ENCODE results near the gene EDC3.
A peak's percentile ranks its signal among the peaks of the same experiment; 100 is the strongest.

EDC3 gene

GRCh38 chr15:74613953-74614743 lies 81.7 kb downstream of the EDC3 start:
- TF ChIP-seq CTCF (conservative IDR thresholded peaks at IDR 0.05; ENCODE audit: control insufficient read depth, insufficient read depth, low read depth, low read length): no peak
- peak overlapping the region; percentile 94 for H3K4me3 ChIP-seq (ENCODE audit: control insufficient read depth, low read depth, low read length)
- no peak for DNase-seq (ENCODE audit: low read depth)

- no peak for TF ChIP-seq CTCF (conservative IDR thresholded peaks at IDR 0.05; ENCODE audit: control insufficient read depth, insufficient read depth, low read depth, low read length)
- DNase-seq (ENCODE audit: low read depth): no peak
- H3K4me3 ChIP-seq (ENCODE audit: control insufficient read depth, low read depth, low read length): no peak overlapping the region
These were observed 82.5 kb downstream of the EDC3 start for GRCh38 chr15:74613089-74613952.

GRCh38 chr15:74612677-74613076 lies 83.1 kb downstream of the EDC3 start:
- DNase-seq (ENCODE audit: low read depth): no peak

GRCh38 chr15:74611834-74612233 lies 84.0 kb downstream of the EDC3 start:
- DNase-seq (ENCODE audit: low read depth): no peak
- H3K4me3 ChIP-seq (ENCODE audit: control insufficient read depth, low read depth, low read length): no peak overlapping the region
- TF ChIP-seq CTCF (conservative IDR thresholded peaks at IDR 0.05; ENCODE audit: control insufficient read depth, insufficient read depth, low read depth, low read length): no peak

More at GRCh38 chr15:74612677-74613076, 83.1 kb downstream of the EDC3 start:
- no peak for TF ChIP-seq CTCF (conservative IDR thresholded peaks at IDR 0.05; ENCODE audit: control insufficient read depth, insufficient read depth, low read depth, low read length)
- no peak overlapping the region for H3K4me3 ChIP-seq (ENCODE audit: control insufficient read depth, low read depth, low read length)

- DNase-seq (ENCODE audit: low read depth): no peak
- no peak for TF ChIP-seq CTCF (conservative IDR thresholded peaks at IDR 0.05; ENCODE audit: control insufficient read depth, insufficient read depth, low read depth, low read length)
- no peak overlapping the region for H3K4me3 ChIP-seq (ENCODE audit: control insufficient read depth, low read depth, low read length)
These were observed 84.5 kb downstream of the EDC3 start for GRCh38 chr15:74611341-74611740.

GRCh38 chr15:74610302-74610951 lies 85.4 kb downstream of the EDC3 start:
- TF ChIP-seq CTCF (conservative IDR thresholded peaks at IDR 0.05; ENCODE audit: control insufficient read depth, insufficient read depth, low read depth, low read length): no peak
- DNase-seq (ENCODE audit: low read depth): no peak
- no peak overlapping the region for H3K4me3 ChIP-seq (ENCODE audit: control insufficient read depth, low read depth, low read length)

Measured in fibroblast of mammary gland (primary cell).